Stimulated activated CD8-positive, alpha-beta memory T cell treated with anti-CD3 and anti-CD28 coated beads, Interleukin-4, amount 100 ng/mL, for 48 hours (primary cell): ENCODE measurements around the gene WDR7.
A peak's percentile ranks its signal among the peaks of the same experiment; 100 is the strongest.

Experiments
- DNase-seq: peaks from one replicate; pipeline ENCODE4 v3.0.0-alpha.2; 2020

WDR7 gene

DNA sequence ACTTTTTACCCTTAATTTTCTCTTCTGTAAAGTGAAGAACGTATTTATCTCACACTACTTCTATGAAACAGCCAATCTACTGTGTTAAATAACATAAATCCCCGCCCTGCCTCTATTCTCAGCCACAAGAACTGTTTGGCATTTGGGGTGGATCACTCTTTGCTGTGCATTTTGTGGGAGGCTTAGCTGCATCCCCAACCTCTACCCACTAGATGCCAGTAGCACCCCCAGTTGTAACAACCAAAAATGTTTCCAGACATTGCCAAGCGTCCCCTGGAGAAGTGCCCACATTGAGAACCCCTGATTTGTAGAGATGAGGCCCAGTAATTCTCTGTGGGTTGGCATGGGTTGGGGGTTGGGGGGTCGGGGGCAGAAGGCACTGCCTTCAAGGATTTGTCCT lies 401.0 kb downstream of the WDR7 start:
- no peak for DNase-seq

DNA sequence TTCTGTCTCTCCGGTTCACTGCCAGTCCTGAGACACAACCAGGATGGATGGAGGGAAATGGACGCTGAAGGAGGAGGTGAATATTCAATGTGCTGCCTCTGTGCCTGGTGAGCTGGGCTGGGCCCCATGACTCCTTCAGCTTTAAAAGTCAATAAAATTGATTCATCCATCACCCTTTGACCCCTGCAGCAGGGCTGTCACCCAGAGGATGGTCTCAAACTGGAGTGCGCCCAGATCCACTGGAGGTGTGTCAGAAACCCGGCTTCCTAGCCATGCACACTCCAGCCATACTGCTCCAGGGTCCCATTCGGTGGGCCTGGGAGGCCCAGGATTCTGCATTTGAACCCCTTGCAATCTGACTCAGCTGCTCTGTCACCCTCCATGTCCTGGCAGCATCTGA lies 401.6 kb downstream of the WDR7 start:
- no peak for DNase-seq

GRCh38 chr18:57054891-57055290 lies 403.7 kb downstream of the WDR7 start:
- DNase-seq: no peak

GRCh38 chr18:57057890-57058289 lies 406.7 kb downstream of the WDR7 start:
- peak; percentile 28 for DNase-seq

GRCh38 chr18:57058734-57059133 lies 407.6 kb downstream of the WDR7 start:
- no peak for DNase-seq

GRCh38 chr18:57059366-57059765 lies 408.2 kb downstream of the WDR7 start:
- no peak for DNase-seq

DNA sequence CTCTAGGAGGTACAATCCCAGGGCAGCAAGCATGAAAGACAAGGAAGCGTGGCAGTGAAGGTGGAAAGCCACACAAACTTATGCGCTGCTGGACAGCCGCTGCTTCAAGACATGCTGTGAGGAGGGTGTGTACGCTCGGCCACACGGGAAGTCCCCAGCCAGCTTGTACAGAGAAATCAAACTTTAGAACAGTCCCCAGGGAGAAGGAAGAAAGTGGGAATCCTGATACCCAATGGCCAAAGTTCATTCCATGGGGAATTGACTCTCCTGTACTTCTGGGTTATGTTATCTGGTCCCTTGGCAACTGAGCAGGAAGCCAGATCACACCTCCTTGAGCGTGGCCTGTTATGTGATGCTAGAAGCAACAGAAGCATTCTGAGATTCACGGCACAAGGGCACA lies 409.7 kb downstream of the WDR7 start:
- DNase-seq: no peak

DNA sequence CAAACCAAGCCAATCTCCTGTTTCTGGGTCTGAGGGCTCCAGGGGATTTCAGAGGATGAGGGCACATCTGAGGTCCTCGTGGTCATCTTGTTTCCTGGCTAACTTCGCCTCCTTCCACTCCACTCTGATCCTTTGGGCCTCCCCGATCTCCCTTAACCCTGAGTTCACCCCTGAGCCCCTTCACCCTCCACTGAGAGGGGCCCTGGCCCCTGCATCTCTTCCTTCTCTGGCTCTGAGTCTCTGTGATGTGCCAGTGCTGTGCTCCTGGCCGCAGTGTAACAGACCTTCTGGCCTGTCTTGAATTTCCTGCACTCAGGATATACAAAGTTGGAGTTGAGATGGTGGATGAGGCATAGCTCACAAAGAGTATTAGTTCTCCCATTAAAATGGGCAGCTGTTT lies 411.0 kb downstream of the WDR7 start:
- DNase-seq: no peak

DNA sequence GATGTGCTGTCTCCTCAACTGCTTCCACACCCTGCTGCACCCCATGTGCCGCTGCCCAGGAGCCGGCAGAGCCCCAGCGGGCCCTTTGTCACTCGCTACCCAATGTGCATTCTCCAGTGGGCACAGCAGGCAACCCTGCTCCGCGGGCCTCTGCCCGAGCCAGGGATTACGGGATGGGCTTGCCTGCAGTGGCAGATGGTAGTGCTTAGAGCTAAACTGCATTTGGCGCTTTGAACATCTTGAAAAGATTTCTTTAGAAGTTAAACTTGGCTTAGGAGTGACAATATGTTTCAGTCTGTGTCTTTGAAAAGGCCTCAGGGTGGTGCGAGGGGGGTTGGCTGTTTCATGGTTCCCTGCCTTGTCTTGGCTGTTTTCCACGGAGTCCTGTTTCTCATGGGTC lies 411.7 kb downstream of the WDR7 start:
- DNase-seq: no peak

- no peak for DNase-seq
These were observed 412.5 kb downstream of the WDR7 start for GRCh38 chr18:57063601-57064103.

DNA sequence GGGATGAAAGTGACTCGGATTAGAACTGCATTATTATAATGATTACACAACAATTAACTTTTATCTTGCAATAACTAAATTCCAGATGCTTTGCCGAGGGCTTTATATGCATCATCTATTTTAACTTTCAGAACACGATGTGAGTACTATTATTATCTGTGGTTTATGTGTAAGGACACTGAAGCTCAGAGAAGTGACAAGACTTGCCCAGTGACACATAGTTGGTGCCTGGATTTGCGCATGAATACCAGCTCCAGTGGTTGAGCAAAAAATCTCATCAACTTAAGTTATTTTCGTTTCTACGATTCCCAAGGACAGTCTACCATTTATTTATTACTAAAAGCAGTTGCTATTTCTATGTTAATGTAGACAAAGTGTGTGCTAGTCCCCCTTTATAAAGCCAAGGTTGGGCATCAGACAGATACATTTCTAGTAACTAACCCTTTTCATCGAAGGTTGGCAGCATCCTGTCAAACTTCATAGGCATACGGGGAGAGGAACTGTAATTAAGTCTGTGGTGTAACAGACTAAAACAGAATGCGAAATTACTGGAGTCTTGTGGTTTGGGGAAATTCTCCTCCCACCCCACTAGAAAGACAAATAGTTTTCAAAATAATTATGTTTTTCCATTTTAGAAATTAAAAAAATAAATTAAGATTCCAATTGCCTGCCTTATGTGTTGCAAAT lies 422.5 kb downstream of the WDR7 start:
- no peak for DNase-seq

DNA sequence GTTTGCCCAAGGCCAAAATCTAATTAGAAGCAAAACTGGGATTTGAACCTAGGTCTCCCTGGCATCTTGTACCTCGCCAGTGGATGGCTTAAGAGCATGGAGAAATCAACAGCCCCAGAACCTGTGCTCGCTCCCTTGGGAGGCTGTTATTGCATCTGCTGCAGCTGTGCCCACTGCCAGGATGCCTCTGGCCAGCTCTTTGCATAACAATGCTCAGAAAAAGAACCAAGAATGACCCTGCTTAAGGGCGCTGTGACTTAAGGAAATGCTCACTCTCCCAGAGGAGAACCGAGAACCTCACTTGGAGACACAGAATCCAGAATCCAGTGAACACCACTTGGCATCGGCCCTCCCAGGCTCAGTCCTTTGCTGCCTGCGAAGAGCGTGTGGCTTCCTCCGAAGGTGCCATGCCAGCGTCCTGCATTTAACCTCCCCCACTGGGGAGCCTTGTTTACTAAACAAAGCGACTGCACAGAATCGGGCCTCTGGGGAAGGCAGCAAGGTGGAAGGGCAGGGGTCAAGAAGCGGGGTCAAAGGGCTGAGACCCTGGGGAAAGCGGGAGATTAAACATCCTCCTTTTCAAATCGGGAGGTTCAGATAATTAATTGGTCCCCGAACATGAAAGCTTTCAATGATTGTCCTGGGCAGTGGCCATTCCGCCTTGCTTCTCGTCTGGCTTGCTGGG lies 424.7 kb downstream of the WDR7 start:
- no peak for DNase-seq

DNA sequence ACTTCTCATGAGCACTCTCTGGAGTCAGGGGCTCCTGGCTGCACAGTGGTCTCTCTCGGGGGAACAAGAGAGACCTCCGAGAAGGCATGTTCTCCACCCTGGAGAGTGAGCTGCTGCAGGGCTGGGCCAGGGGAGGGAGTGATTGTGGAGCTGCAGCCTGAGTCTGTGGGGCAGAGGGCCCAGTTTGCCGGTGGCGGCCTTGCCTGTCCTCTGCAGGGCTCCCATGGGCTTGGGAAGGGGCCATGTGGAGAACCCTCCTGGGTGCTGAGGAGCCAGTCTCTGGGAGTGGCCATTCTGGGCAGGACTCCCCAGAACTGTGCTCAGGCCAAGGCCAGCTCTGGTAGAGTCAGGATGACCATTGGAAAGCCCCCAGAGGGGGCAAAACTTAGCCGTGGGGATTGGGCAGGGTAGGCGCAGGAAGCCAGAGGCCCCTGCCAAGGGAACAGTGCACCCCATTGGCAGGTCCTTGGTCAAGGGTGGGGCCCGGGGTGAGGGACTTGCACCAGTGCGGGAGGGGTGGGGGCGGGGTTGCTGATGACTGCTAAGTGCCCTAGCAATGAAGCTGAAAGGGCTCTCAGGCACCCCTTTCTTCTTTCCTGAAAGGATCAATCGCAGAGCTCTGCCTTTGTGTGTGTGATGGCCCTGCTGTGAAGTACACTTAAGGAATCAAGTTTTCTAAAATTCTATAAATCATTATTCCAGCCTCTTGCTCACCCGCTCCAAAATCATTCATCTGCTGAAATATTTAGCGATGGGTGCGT lies 426.0 kb downstream of the WDR7 start:
- DNase-seq: no peak

DNA sequence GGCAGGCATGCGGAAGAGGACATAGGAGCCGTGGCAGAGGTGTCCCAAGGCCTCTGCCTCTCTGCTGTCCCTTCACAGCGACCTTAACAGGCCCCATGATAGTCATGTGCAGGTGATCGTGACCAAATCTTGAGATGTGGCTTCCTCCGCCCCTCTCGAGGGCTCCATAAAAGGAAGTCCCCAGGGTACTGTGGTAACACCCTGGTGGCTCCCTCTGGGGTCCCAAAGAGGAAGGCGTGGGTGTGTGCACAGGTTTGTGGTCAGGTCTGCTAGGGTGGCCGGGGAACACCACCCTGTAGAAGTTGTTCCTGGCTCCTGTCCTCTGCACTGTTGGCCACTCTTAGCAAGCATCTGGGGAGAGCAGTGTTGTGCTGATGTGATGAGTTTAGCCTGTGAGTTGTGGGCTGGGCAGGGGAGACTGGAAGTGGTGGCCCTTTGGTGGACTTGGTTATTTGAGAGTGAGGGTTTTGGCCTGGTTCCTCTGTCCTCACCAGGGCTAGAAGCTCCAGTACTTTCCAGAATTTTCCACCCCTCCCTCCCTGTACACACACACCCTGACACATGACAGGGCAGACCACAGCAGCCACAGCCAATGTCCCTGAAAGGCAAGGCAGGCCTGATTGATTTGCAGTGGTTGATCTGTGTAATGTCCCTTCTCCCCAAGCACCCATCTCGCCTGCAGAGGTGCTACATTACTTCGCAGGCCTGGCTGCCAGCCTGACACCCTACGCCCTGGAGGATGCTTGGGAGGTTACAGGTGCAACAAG lies 426.8 kb downstream of the WDR7 start:
- peak; percentile 65 for DNase-seq

- DNase-seq: no peak
These were observed 427.5 kb downstream of the WDR7 start for GRCh38 chr18:57078614-57079013.

GRCh38 chr18:57080479-57080878 lies 429.3 kb downstream of the WDR7 start:
- no peak for DNase-seq

DNA sequence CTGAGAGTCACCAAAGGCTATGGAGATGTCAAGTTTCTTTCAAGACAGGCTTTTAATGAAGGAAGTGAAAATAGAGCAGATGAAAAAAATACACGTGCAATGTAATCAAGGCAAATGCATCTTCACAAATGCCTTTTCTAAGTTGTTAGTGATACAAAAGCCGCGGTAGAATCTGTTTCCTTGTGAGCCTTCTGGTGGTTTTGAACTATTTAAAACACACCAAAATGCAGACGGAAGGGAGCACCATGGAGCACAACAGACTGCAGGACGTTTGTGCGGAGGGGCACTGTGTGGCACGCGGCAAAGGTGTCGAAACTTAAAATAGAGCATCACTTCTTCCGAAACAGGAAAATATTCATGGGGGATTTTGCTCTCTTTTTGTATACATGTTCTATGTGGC lies 430.7 kb downstream of the WDR7 start:
- DNase-seq: no peak

DNA sequence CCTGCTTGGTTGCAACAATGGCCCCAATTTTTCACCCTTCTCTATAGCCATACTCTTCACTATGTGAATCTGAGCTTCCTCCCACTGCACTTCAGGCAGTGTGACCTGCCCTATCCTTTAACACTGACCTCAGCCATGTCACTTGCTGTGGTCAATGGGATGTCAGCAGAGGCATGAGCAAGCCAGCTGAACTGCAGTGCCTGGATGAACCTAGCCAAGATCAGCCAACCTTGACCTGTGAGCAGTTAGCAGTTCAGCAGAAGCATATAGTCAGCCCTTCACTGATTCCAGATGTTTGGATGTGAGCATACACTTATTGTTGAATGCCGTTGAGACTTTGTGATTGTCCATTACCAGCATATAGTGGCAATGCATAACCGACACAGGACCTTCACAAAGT lies 432.3 kb downstream of the WDR7 start:
- no peak for DNase-seq

GRCh38 chr18:57084331-57085271 lies 433.4 kb downstream of the WDR7 start:
- no peak for DNase-seq

DNA sequence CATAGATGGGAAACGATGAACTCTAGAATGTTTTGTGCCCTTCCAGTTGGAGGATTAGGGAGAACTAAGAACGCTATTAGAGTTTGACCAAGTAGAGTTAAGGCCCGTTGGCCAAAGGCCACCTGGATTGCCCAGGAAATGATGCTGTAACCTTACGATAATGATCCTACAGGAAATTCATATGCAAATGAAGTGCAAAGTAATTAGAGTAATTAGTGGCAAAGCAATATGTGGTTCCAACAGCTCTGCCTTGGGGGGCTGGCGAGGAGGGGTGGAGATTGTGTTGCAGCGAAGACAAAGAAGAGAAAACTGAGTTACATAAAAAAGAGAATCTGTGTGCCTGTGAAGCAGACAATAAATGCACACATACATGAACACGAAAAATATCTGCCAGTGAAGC lies 434.2 kb downstream of the WDR7 start:
- no peak for DNase-seq

- no peak for DNase-seq
These were observed 435.0 kb downstream of the WDR7 start for GRCh38 chr18:57086163-57086562.
